OCI-LY3 (cell line): ENCODE measurements around the gene SGIP1.

Experiments
- EZH2phosphoT487 ChIP-seq: fragments of 200-600 bp; shearing (Covaris generic); IDR thresholded peaks from 2 replicates; pipeline ENCODE4 v1.6.1; 2018; ENCODE audit warnings: antibody characterized with exemption, mixed run types, low read depth
- TF ChIP-seq, protein P1 (sequence below): fragments of 200-600, 300-600 bp; sonication (generic); IDR thresholded peaks from 2 replicates; pipeline ENCODE4 v1.5.1; 2014; ENCODE audit warnings: antibody characterized with exemption, low read length, low read depth

DNA sequence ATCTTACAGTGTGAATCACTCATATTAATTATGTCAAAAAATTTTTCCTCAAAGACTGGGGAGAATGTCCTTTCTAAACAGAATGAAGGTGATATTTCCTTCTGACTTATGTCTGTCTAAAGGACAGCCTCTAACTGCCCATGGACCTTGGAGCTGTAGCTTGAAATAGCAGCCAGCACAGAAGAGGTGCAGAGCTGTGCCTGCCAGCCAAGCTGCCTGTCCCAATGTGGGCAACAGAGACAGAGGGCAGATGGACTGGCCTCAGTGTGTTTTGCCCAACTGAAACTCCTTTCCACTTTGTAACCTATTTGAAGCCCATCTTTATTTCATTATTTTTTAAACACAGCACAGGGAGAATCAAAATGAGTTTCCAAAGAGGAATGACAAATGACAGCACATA, 120.7 kb downstream of the SGIP1 start:
- TF ChIP-seq, protein P1, sequence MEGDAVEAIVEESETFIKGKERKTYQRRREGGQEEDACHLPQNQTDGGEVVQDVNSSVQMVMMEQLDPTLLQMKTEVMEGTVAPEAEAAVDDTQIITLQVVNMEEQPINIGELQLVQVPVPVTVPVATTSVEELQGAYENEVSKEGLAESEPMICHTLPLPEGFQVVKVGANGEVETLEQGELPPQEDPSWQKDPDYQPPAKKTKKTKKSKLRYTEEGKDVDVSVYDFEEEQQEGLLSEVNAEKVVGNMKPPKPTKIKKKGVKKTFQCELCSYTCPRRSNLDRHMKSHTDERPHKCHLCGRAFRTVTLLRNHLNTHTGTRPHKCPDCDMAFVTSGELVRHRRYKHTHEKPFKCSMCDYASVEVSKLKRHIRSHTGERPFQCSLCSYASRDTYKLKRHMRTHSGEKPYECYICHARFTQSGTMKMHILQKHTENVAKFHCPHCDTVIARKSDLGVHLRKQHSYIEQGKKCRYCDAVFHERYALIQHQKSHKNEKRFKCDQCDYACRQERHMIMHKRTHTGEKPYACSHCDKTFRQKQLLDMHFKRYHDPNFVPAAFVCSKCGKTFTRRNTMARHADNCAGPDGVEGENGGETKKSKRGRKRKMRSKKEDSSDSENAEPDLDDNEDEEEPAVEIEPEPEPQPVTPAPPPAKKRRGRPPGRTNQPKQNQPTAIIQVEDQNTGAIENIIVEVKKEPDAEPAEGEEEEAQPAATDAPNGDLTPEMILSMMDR: no peak
- TF ChIP-seq EZH2phosphoT487: no peak
